H9 (cell line): ENCODE measurements around the gene SLC2A4RG. TPM values are rescaled to one million over a fixed set of nuclear protein-coding genes. Genes with fewer than 3 reads are reported as not detected.

ENCODE experiments used
- DNase-seq: peaks from one replicate; pipeline ENCODE4 v3.0.0-alpha.2; 2017
- H2AFZ ChIP-seq: one replicate; pipeline ENCODE4 v1.6.1; 2013; ENCODE audit warnings: mild to moderate bottlenecking, low read length, control low read depth, moderate library complexity
- H2AK5ac ChIP-seq: 2 replicates; pipeline ENCODE4 v1.6.1; 2013; ENCODE audit warnings: low read length, control low read depth, mixed read lengths; ENCODE audit not compliant: insufficient read length
- H2BK120ac ChIP-seq: one replicate; pipeline ENCODE4 v1.6.1; 2013; ENCODE audit warnings: low read depth, mild to moderate bottlenecking, low read length, control low read depth, inconsistent platforms; ENCODE audit not compliant: poor library complexity, severe bottlenecking
- H2BK12ac ChIP-seq: 2 replicates; pipeline ENCODE4 v1.6.1; 2013; ENCODE audit warnings: low read length, control low read depth, mixed read lengths, low read depth; ENCODE audit not compliant: insufficient read length
- H2BK15ac ChIP-seq: 2 replicates; pipeline ENCODE4 v1.6.1; 2013; ENCODE audit warnings: low read depth, low read length, control low read depth
- H2BK20ac ChIP-seq: one replicate; pipeline ENCODE4 v1.6.1; 2013; ENCODE audit warnings: low read depth, mild to moderate bottlenecking, low read length, control low read depth, inconsistent platforms; ENCODE audit not compliant: poor library complexity, severe bottlenecking
- H2BK5ac ChIP-seq: 2 replicates; pipeline ENCODE4 v1.6.1; 2013; ENCODE audit warnings: low read length, control low read depth, mixed read lengths; ENCODE audit not compliant: insufficient read length
- H3K14ac ChIP-seq: 2 replicates; pipeline ENCODE4 v1.6.1; 2013; ENCODE audit warnings: low read length, control low read depth; ENCODE audit not compliant: insufficient read depth
- H3K18ac ChIP-seq: 2 replicates; pipeline ENCODE4 v1.6.1; 2013; ENCODE audit warnings: low read depth, mild to moderate bottlenecking, mixed read lengths, low read length, control low read depth; ENCODE audit not compliant: insufficient read length
- H3K23ac ChIP-seq: 2 replicates; pipeline ENCODE4 v1.6.1; 2013; ENCODE audit warnings: low read length, control low read depth, mixed read lengths, low read depth; ENCODE audit not compliant: insufficient read length
- H3K23me2 ChIP-seq: 2 replicates; pipeline ENCODE4 v1.6.1; 2013; ENCODE audit warnings: low read depth, mild to moderate bottlenecking, mixed read lengths, low read length, control low read depth; ENCODE audit not compliant: insufficient read length, poor library complexity, severe bottlenecking
- H3K27ac ChIP-seq: 2 replicates; pipeline ENCODE4 v1.5.1; 2013; ENCODE audit warnings: low read length, control low read depth, mixed read lengths, low read depth; ENCODE audit not compliant: insufficient read length
- H3K27me3 ChIP-seq: 2 replicates; pipeline ENCODE4 v1.6.1; 2013; ENCODE audit warnings: low read length, control low read depth, inconsistent platforms; ENCODE audit not compliant: insufficient read depth
- H3K4ac ChIP-seq: 2 replicates; pipeline ENCODE4 v1.6.1; 2013; ENCODE audit warnings: low read depth, mild to moderate bottlenecking, control low read depth, inconsistent platforms, low read length, moderate library complexity
- H3K4me1 ChIP-seq: 2 replicates; pipeline ENCODE4 v1.6.1; 2013; ENCODE audit warnings: low read length, control low read depth, inconsistent platforms; ENCODE audit not compliant: insufficient read depth
- H3K4me2 ChIP-seq: 2 replicates; pipeline ENCODE4 v1.6.1; 2013; ENCODE audit warnings: low read length, control low read depth, mixed read lengths; ENCODE audit not compliant: insufficient read length, insufficient read depth
- H3K56ac ChIP-seq: 2 replicates; pipeline ENCODE4 v1.6.1; 2013; ENCODE audit warnings: low read depth, mild to moderate bottlenecking, mixed read lengths, low read length, control low read depth; ENCODE audit not compliant: insufficient read length
- H3K79me1 ChIP-seq: 2 replicates; pipeline ENCODE4 v1.6.1; 2013; ENCODE audit warnings: low read depth, mild to moderate bottlenecking, moderate library complexity, low read length, control low read depth, inconsistent platforms; ENCODE audit not compliant: insufficient read depth, poor library complexity, severe bottlenecking
- H3K79me2 ChIP-seq: 2 replicates; pipeline ENCODE4 v1.6.1; 2013; ENCODE audit warnings: low read length, control low read depth, inconsistent platforms; ENCODE audit not compliant: insufficient read depth
- H3K9ac ChIP-seq: 2 replicates; pipeline ENCODE4 v1.6.1; 2013; ENCODE audit warnings: low read length, control low read depth, mixed read lengths; ENCODE audit not compliant: insufficient read length; ENCODE audit errors: extremely low read depth
- H3K9me3 ChIP-seq: one replicate; pipeline ENCODE4 v1.6.1; 2013; ENCODE audit warnings: low read depth, low read length, inconsistent platforms; ENCODE audit not compliant: control insufficient read depth
- H3T11ph ChIP-seq: one replicate; pipeline ENCODE4 v1.6.1; 2013; ENCODE audit warnings: mild to moderate bottlenecking, low read length, control low read depth, inconsistent platforms
- H4K20me1 ChIP-seq: one replicate; pipeline ENCODE4 v1.6.1; 2013; ENCODE audit not compliant: control insufficient read depth, insufficient read length, insufficient read depth
- H4K5ac ChIP-seq: 2 replicates; pipeline ENCODE4 v1.6.1; 2013; ENCODE audit warnings: low read depth, mild to moderate bottlenecking, mixed read lengths, low read length, control low read depth; ENCODE audit not compliant: insufficient read length
- H4K8ac ChIP-seq: replicated peaks from 2 replicates; pipeline ENCODE4 v1.6.1; 2013; ENCODE audit warnings: low read length, control low read depth, mixed read lengths, low read depth; ENCODE audit not compliant: insufficient read length
- H4K91ac ChIP-seq: 2 replicates; pipeline ENCODE4 v1.6.1; 2013; ENCODE audit warnings: low read depth, mild to moderate bottlenecking, moderate library complexity, mixed read lengths, low read length, control low read depth; ENCODE audit not compliant: insufficient read length
- H3K27ac Mint-ChIP-seq, 3 experiments: 2 replicates in 2 of 3; 3 replicates in 1 of 3; pipeline ENCODE4 v1.8.0; 2020 to 2021; ENCODE audit warnings: mixed read lengths in 3 of 3, mild to moderate bottlenecking in 1 of 3, moderate library complexity in 1 of 3
- H3K27me3 Mint-ChIP-seq: 2 replicates; pipeline ENCODE4 v1.8.0; 2021; ENCODE audit warnings: low read depth, mild to moderate bottlenecking, moderate library complexity, mixed read lengths
- H3K36me3 Mint-ChIP-seq, 3 experiments: 2 replicates in 2 of 3; 3 replicates in 1 of 3; pipeline ENCODE4 v1.8.0; 2020 to 2021; ENCODE audit warnings: low read depth in 3 of 3, mixed read lengths in 3 of 3; ENCODE audit not compliant: insufficient read depth in 1 of 3
- H3K4me1 Mint-ChIP-seq, 2 experiments: 2 replicates each; pipeline ENCODE4 v1.8.0; 2020; ENCODE audit warnings: mixed read lengths in 2 of 2
- H3K4me3 Mint-ChIP-seq, 2 experiments: 2 replicates in 1 of 2; 3 replicates in 1 of 2; pipeline ENCODE4 v1.8.0; 2020 to 2021; ENCODE audit warnings: mild to moderate bottlenecking in 2 of 2, mixed read lengths in 2 of 2, moderate library complexity in 1 of 2
- H3K9me3 Mint-ChIP-seq, 2 experiments: 2 replicates in 1 of 2; 3 replicates in 1 of 2; pipeline ENCODE4 v1.8.0; 2020; ENCODE audit warnings: mild to moderate bottlenecking in 2 of 2, mixed read lengths in 2 of 2, moderate library complexity in 1 of 2
- WGBS: extraction: QIAGEN DNeasy Blood & Tissue Kit; methylation state at CpG from one replicate; pipeline ENCODE4 v1.1.7; 2013; ENCODE audit warnings: missing lambda C conversion rate, low lambda C conversion rate, mixed read lengths; ENCODE audit not compliant: insufficient read length; ENCODE audit errors: extremely low coverage; 5-methylcytosine and 5-hydroxymethylcytosine counted together
- total RNA-seq: library from RNA; stranded (reverse); gene quantifications from 2 replicates; pipeline ENCODE4 v1.2.1, GENCODE V29; 2021
- TF ChIP-seq, protein P1 (sequence below): fragments of 200-600 bp; sonication (generic); conservative IDR thresholded peaks from 3 replicates; pipeline ENCODE4 v1.8.0; 2021; ENCODE audit warnings: antibody characterized with exemption, mild to moderate bottlenecking

The SLC2A4RG gene
- total RNA-seq, 1 experiment from 2014 or later, result 43.9 TPM

DNA sequence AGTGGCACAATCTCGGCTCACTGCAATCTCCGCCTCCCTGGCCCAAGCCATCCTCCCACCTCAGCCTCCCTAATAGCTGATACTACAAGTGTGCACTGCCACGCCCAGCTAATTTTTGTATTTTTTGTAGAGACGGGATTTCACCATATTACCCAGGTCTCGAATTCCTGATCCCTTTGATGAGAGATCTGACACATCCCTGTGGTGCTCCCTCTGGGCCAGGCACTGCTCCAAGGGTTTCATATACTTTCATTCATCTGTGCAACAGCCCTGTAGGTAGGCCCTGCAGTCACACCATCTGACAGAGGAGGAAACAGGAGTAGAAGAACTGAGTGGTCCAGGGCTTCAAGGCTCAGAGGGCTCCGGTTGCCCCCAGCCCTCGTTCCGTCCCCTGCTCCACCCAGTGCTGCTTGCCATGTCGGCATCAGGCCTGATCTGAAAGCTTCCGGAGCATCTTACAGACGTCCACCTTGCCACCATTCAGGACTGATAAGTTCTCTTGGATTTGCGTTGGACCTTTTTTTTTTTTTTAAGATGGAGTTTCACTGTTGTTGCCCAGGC lies 28.4 kb upstream of the SLC2A4RG start:
- Histone ChIP-seq H4K8ac (no peak overlapping the region), H3K23me2 (peaks cover 12% of the 10 kb centered on the region), H3K56ac (no peak overlapping the region), H3K14ac (no peak overlapping the region), H2BK12ac (no peak overlapping the region), H2AFZ (no peak overlapping the region), H3K9ac (no peak overlapping the region), H3K18ac (no peak overlapping the region), H2BK20ac (no peak overlapping the region), H3K9me3 (no peaks in the 10 kb centered on the region), H2BK5ac (no peak overlapping the region), H3K79me1 (peaks cover 7% of the 10 kb centered on the region), H3K4me2 (no peak overlapping the region), H4K20me1 (no peaks in the 10 kb centered on the region), H3K4ac (no peak overlapping the region), H4K5ac (no peak overlapping the region), H3T11ph (no peak overlapping the region), H3K4me1 (no peaks in the 10 kb centered on the region), H3K23ac (no peak overlapping the region), H2AK5ac (no peak overlapping the region), H2BK15ac (no peak overlapping the region), H3K27ac (no peak overlapping the region), H3K27me3 (no peaks in the 10 kb centered on the region), H2BK120ac (no peak overlapping the region), H4K91ac (no peak overlapping the region), H3K79me2 (peaks cover 11% of the 10 kb centered on the region; the same call in 1 of the 2 replicates)
- Mint-ChIP-seq H3K27ac (no peak overlapping the region), H3K9me3 (peaks cover 0 to 3% of the 10 kb centered on the region in 2 experiments; a peak in 1 of 5 replicates), H3K27me3 (no peaks in the 10 kb centered on the region), H3K4me1 (peaks cover 8 to 16% of the 10 kb centered on the region in 2 experiments), H3K4me3 (no peak overlapping the region; a peak in 1 of 5 replicates), H3K36me3 (peaks cover 50 to 65% (median 58%) of the 10 kb centered on the region in 3 experiments)
- no peak for DNase-seq
- no CpG with 5 or more reads among the region's 12 CpGs for WGBS
- TF ChIP-seq, protein P1, sequence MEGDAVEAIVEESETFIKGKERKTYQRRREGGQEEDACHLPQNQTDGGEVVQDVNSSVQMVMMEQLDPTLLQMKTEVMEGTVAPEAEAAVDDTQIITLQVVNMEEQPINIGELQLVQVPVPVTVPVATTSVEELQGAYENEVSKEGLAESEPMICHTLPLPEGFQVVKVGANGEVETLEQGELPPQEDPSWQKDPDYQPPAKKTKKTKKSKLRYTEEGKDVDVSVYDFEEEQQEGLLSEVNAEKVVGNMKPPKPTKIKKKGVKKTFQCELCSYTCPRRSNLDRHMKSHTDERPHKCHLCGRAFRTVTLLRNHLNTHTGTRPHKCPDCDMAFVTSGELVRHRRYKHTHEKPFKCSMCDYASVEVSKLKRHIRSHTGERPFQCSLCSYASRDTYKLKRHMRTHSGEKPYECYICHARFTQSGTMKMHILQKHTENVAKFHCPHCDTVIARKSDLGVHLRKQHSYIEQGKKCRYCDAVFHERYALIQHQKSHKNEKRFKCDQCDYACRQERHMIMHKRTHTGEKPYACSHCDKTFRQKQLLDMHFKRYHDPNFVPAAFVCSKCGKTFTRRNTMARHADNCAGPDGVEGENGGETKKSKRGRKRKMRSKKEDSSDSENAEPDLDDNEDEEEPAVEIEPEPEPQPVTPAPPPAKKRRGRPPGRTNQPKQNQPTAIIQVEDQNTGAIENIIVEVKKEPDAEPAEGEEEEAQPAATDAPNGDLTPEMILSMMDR, result no peak
